HG03025 (cell line): ENCODE results near the gene DCD.

Experiments
- ATAC-seq: cut with Tn5 transposase; IDR thresholded peaks from one replicate; pipeline ENCODE4 v1.9.1; 2021; ENCODE audit warnings: mild to moderate bottlenecking, moderate library complexity; ENCODE audit not compliant: unreplicated experiment, low FRiP score

Gene DCD

DNA sequence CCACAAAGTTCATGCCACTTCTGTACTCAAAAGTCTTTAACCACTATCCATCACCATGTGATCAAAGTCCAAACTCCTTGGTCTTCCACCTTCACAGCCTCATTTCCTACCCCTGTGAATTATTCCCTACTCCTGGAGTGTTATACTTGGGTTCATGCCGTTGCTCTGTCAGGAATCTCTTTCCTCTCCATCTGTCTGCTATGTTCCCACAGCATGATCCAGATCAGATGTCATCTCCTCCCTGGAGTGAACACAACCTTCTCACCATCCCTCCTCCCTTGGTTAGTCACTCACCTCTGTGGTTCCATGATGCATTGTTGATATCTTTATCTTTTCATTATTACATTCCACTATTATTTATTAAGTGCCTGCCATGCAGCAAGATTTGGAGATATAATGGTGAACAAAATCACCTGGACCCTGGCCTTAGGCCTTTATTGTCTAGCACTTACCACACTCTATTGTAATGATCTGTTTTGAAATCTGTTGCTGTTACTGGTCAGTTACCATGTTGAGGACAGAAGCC is 35.9 kb downstream of the DCD start:
- no peak for ATAC-seq

DNA sequence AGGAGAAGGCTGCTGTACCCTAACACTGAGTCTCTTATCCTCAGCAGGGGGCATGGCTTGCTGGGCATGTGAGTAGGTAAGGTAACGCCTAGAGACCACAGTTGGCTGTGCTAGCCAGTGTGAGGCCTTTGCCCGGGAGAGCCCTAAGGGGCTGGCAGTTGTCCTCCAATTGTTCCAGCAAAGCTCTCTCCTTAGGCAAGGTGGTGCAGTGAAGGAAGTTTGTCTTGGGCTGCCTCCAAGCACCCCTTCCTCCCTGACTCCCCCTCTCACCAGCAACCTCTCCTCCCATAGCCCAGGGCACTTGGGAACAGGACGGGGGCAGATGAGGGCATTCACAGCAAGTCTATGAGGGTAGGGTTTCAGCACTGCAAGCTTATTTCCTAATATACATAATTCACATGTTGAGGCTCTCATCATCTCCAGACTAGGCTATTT is 36.4 kb downstream of the DCD start:
- ATAC-seq: no peak

DNA sequence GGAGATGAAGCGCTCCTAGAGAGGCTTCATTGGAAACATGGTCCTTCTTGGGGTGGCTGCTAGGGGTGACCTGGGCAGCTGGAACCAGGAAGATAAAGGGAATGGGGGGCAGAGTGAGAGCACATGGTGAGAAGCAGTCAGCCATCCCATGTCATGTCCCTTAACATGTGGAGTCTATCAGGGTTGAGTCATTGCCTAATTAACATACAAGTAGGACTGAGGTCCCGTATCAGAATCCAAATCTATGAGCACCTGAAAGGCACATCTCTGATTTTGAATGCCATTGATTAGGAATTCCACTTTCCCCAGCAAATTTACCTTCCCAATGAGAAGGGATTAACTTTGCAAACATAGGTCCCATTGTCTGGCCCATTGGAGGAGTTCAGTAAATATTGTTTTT is 39.4 kb downstream of the DCD start:
- ATAC-seq: no peak

DNA sequence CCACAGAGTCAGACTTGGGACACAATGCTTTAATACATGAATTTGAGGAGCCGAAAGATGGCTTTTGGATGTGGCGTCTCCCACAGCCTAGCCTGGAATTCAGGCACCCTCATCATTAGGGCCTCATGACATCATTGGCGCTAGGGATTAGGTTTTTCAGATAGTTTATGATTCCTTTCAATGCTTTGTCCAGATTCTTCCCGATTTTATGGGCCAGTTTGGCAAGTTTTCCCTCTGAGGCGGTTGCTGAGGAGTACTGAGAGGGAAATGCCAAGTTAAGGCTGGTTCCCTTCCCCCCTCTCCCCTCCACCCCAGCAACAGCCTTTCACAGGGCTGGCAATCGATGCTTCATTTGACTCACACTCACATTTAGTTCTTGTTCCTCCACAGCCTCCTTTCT is 40.0 kb downstream of the DCD start:
- no peak for ATAC-seq

DNA sequence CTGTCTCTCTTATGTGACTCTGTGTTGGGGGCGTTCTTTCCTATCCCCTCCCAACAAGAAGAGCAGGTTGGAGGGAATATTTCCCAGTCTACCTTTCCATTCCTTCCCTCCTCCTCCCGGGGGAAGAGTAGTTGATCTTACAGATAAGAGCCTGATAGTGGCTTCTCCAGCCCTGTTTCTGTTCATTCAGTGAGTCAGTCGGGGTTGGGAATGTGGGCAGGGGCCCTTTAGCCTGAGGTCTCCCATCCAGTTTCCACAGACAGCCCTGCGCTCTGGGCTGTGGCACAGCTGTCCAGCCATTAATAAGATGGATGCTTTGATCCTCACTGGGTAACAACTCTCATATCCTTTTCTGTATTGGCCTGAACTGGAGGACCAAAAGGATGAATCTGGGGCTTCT is 41.6 kb downstream of the DCD start:
- ATAC-seq: no peak

DNA sequence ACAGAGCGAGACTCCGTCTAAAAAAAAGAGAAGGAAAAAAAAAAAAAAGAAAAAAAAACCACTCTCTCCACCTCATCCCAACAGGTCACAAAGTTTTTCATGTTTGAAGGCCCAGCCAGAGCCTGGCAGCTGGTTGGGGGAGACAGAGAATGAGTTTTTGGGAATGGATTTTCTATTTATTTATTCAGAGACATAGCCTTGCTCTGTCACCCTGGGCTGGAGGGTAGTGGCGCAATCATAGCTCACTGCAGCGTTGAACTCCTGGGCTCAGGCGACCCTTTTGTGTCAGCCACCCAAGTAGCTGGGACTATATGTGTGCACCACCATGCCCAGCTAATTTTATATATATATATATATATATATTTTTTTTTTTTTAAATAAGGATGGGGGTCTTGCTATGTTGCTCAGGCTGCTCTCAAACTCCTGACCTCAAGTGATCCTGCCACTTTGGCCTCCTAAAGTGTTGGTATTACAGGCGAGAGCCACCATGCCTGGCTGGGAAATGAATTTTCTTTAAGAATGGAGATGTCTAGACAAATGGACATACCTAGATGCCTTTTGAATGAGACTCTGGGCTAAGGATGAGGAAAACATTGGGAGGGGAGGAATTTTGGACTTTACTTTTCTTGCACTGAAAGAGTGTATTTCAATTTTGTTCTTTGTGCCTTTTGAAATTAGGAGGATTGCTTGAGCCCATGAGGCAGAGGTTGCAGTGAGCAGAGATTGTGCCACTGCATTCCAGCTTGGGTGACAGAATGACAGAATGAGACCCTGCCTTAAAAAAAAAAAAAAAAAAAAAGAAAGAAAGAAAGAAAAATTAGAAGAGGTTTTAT is 42.8 kb downstream of the DCD start:
- ATAC-seq: no peak

DNA sequence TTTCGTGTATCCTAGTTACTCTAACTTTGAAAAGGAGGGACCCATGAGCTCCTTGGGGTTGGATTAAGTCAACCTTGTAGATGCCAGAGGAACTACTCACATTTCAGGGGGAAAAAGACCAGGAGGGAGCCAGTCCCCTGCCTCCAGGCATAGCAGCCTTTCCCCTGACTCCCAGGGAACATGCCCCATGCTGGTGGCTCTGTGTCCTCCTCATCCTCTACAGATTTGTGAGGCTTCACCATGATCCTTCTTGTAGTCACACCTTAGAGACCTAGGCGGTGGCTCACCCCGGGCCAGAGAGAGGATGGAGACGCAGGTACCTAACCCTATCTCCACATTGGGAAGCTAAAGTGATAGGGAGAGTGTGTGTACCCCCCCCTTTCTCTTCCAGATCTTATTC is 43.7 kb downstream of the DCD start:
- no peak for ATAC-seq

DNA sequence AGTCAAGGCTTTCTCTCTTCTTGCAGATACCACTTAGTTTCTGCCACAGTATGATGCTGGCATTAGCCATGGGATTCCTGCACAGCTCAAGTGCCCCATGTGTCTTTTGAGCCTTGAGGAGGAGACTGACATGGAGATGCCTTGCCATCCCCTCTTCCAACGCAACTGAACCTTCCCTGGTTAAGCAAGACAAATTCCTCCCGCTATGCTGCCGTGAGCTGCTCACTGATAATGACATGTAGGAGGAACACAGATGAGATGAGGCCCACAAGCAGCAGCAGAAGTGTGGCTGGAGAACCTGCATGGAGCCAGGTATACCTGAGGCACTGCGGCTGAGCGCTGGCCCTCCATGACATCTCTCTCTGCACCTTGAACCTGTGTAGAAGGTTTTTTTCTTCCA is 44.3 kb downstream of the DCD start:
- no peak for ATAC-seq

DNA sequence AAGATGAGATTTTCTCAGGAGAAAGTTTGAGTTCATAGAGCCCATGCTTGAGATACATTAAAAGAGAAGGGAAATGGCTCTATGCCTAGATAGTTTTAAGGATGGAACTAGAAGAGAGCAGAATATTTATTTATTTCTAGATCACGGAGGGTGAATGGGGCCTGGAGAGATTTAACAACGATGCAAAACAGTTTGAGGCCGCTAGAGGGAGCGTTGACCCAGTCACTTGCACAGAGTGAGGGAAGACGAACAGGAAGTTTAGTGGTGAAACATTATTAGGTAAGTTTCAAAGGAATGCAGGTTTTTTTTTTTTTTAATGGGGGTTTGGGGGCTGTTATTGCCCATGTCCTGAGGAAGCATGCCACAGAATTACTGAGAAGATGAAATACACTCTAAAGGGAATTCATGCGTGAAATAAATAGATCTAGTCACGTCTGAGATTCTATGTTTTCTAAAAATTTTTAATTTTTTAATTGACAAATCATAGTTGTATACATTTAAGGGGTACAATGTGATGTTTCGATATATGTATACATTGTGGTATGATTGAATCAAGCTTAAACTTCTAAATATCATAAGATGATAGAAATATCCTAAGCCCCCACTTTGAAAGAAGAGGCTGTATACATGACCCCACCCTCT is 44.9 kb downstream of the DCD start:
- ATAC-seq: no peak

DNA sequence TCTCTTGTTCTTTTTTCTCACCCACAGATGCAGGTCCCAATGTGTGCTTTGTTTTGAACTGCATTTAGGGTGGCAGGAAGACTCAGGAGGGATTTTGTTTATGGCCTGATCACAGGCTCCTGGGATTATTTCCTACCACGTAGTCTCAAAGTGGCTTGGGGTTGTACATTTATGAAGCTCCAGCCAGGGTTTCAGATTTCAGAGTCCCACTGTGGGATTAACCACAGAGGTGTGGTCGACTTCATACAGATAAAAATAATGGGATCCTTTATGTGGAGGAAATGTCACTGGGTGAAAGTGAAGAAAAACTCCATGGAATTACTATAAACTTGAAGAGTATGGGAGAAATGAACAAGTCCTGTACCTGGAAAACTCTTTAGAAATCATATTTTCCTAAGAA is 45.5 kb downstream of the DCD start:
- no peak for ATAC-seq

DNA sequence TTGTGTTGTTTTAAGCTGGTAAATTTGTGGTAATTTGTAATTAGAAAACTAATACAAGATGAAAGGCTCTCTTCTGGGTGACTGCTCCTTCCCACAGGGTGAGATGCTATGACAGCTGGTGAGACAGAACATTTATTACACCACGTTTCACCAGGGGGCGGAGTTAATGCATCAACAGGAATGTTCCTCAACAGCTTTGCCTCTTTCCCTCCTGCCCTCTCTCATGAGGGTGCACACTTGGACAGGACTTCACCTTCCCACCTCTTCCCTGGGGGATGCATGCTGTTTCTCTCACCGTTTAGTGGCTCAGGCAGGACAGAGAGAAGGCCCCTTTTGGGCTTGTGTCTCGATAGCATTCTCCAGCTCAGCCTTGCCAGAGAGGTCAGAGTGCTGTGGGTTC is 46.3 kb downstream of the DCD start:
- ATAC-seq: no peak

DNA sequence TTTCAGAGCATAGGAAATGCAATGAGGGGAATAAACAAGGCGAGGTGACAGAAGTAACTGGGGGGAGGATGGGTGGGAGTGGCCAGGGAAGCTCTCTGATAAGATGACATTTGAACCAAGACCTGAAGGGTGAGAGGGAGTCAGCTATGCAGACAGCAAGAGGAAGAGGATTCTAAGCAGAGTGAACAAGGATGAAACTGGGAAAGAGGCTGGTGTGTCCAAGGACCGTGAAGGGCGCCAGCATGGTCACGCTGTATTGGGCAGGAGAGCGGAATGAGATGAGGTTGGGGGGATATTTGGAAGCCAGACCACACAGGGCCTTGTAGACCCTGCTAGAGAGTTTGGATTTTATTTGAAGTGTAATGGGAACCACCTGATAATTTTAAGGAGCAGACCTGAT is 49.2 kb downstream of the DCD start:
- no peak for ATAC-seq

DNA sequence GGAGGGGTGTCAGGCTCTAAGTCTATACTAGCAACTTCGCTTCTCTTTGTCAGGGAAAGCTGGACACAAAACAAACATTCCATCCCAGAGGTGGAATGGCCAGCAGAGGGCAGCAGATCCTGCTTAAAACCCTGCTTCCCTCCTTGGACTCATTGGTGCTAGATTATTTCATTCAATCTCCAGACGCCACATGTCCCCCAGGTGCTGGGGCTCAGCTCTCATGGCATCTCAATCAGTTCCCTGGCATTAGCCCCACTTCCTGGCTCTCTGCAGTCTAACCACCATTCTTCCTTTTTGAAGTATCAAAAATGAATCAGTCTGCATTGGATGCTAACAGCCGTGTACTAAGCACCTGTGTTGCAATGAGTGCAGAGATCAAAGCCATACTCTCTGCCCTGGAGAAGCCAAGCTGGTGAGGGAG is 51.6 kb downstream of the DCD start:
- ATAC-seq: no peak

DNA sequence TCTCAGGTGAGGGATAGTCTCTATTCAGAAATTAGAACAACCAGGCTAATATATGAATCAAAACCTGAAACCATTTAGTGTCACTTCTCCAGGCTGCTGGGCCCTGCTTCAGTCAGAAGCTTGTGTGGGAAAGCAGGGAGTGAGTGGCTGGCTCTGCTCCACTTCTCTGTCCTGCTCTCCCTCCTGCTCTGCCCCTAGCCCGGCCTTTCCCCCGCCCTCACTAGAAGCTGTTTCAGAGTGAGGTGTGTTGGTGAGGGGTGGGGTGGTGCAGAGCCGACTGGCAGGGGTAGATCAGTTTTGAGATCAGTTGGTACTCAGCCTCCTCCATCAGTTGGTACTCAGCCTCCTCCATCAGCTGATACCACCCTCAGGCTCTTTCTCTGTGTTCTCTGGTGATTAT is 52.7 kb downstream of the DCD start:
- ATAC-seq: no peak
